Psoas muscle (tissue), 8 donors: Measurements from ENCODE around the gene DYNLT4. TPM values are rescaled to one million over a fixed set of nuclear protein-coding genes. Genes with fewer than 3 reads are reported as not detected.

ENCODE experiments used
- ATAC-seq, 4 donors: fragments of 200-7000 bp; cut with Tn5 transposase; one replicate each; pipeline ENCODE4 v1.9.1; 2020; ENCODE audit warnings: moderate library complexity in 3 of 4, mild to moderate bottlenecking in 2 of 4
- DNase-seq, 2 donors: peaks; one replicate each; pipeline ENCODE4 v3.0.0-alpha.2; 2020
- H3K27ac ChIP-seq: fragments of 200-600 bp; one replicate; pipeline ENCODE4 v1.8.0; 2022
- H3K27me3 ChIP-seq, 3 donors: fragments of 200-600 bp in 1 of 3; one replicate each; pipeline versions ENCODE4 v1.6.1 to v1.8.0; 2013 to 2022; ENCODE audit warnings: low read length in 2 of 3, mild to moderate bottlenecking in 2 of 3, moderate library complexity in 1 of 3; ENCODE audit not compliant: insufficient read depth in 3 of 3
- H3K36me3 ChIP-seq, 2 donors: fragments of 200-600 bp in 1 of 2; one replicate each; pipeline versions ENCODE4 v1.6.1 to v1.8.0; 2013 to 2022; ENCODE audit warnings: low read depth in 1 of 2, mild to moderate bottlenecking in 1 of 2, moderate library complexity in 1 of 2; ENCODE audit not compliant: insufficient read depth in 1 of 2
- H3K4me1 ChIP-seq: fragments of 200-600 bp; one replicate; pipeline ENCODE4 v1.8.0; 2022
- H3K4me3 ChIP-seq: fragments of 200-600 bp; one replicate; pipeline ENCODE4 v1.8.0; 2022; ENCODE audit warnings: mild to moderate bottlenecking
- H3K9me3 ChIP-seq: fragments of 200-600 bp; one replicate; pipeline ENCODE4 v1.8.0; 2022
- CTCF ChIP-seq: fragments of 200-600 bp; IDR thresholded peaks from one replicate; pipeline ENCODE4 v1.8.0; 2022; ENCODE audit warnings: antibody characterized with exemption
- WGBS, 3 donors: extraction: QIAGEN DNeasy Blood & Tissue Kit; methylation state at CpG; one replicate each; pipeline versions ENCODE4 v1.1.6 to v1.1.7; 2013; 5-methylcytosine and 5-hydroxymethylcytosine counted together
- intact Hi-C, 2 donors: fragments of 100-400 bp; cut with DNase I; formaldehyde crosslinking; loops; one replicate each; pipeline versions ENCODE4 v1.11.0 to v1.14.2; 2022
- polyA plus RNA-seq, 3 donors: library from polyadenylated mRNA; stranded (reverse); fragments of 200-250 nt; gene quantifications; one replicate each; pipeline ENCODE4 v1.2.3, GENCODE V29; 2013
- total RNA-seq, 4 donors: library from RNA; stranded (reverse); fragmentation: NEBNext Ultra II Directional in 2 of 4; extraction: Animal tissue kit (Norgen Biotek cat#: 25700) in 2 of 4; gene quantifications; one replicate each; pipeline versions ENCODE4 v1.2.1 to v1.2.4, GENCODE V29; 2021 to 2023
- donor health status: healthy with polysubstance abuse.
- donor health status: DM: no; HTN: no; CAD: no; lungs with moderate emphysema.
- donor health status: Bipolar disorder and iron deficiency.
- donor health status: healthy.
- donor health status: DM: yes; HTN: yes; CAD: no.
- donor health status: DM: no; HTN: no; CAD: no.
- donor health status: DM: no; HTN: no; CAD: no.
- donor health status: DM: yes; HTN: yes; CAD: no.

Gene DYNLT4
- total and polyA plus RNA-seq, 7 donors = 0.06 to 0.59 (median 0.32) TPM; not detected in 2

GRCh38 chr1:44760876-44761275, 46.3 kb downstream of the DYNLT4 start:
- H3K4me3 ChIP-seq = no peak overlapping the region
- no peak overlapping the region for H3K27ac ChIP-seq
- WGBS, 3 donors = 67 to 80% (median 78%) methylated on average over 3 of the region's 3 CpGs
- no peaks in the 10 kb centered on the region for H3K9me3 ChIP-seq
- TF ChIP-seq CTCF = no peak
- DNase-seq (no peak), ATAC-seq (no peak)
- H3K27me3 ChIP-seq = no peaks in the 10 kb centered on the region
- H3K4me1 ChIP-seq = no peaks in the 10 kb centered on the region
- H3K36me3 ChIP-seq = no peaks in the 10 kb centered on the region
- intact Hi-C loops = no loop called here

GRCh38 chr1:44759077-44759476, 48.1 kb downstream of the DYNLT4 start:
- Histone ChIP-seq H3K27ac (no peak overlapping the region), H3K36me3 (no peaks in the 10 kb centered on the region), H3K4me3 (no peak overlapping the region), H3K27me3 (no peaks in the 10 kb centered on the region), H3K9me3 (no peaks in the 10 kb centered on the region), H3K4me1 (no peaks in the 10 kb centered on the region)
- intact Hi-C loops = no loop called here
- ATAC-seq (peak in 3 of 4 donors; percentile 13 to 48 (median 31)), DNase-seq (no peak)
- 55 to 62% (median 58%) methylated on average over 11 of the region's 11 CpGs for WGBS, 3 donors
- no peak for TF ChIP-seq CTCF

DNA sequence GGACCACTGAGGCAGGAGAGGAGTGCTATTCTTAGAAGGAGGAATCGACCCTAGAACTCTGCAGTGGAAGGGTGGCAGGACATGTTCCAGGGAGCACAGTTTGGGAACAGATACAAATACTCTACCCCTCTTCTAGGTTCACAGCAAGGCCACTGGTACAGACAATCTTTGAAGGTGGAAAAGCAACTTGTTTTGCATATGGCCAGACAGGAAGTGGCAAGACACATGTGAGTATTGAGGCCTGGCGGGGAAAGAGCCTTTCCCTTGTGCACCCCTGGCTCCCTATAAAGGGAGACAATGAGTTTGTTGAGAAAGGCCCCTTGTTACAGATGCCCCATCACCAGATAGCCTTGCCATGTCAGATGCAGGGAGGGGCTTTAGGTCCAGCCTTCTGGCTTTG, 49.7 kb downstream of the DYNLT4 start:
- intact Hi-C loops = no loop called here
- TF ChIP-seq CTCF = no peak
- WGBS, 3 donors = 93 to 100% (median 98%) methylated on average over 2 of the region's 2 CpGs
- DNase-seq = no peak
- Histone ChIP-seq H3K4me3 (no peak overlapping the region), H3K27ac (no peak overlapping the region), H3K9me3 (no peaks in the 10 kb centered on the region), H3K36me3 (no peaks in the 10 kb centered on the region), H3K27me3 (no peaks in the 10 kb centered on the region), H3K4me1 (no peaks in the 10 kb centered on the region)
- ATAC-seq = no peak

Other genes with a start within 250 kb of the DYNLT4 start
- 1 to 10 TPM; 3.9 to 7.7 (median 6.3) TPM for gene TMEM53, start 132.9 kb downstream of the DYNLT4 start, total RNA-seq
- 1 to 10 TPM; 2.4 to 6.2 (median 4.2) TPM for gene TMEM53, start 132.9 kb downstream of the DYNLT4 start, polyA plus RNA-seq
- under 1 TPM in 3 of 4 donors, not detected in 1; 0.59 to 0.82 (median 0.64) TPM for gene ARMH1, start 132.6 kb downstream of the DYNLT4 start, total RNA-seq
- gene ARMH1, start 132.6 kb downstream of the DYNLT4 start, polyA plus RNA-seq = under 1 TPM; 0.08 to 0.74 (median 0.26) TPM
- not detected for gene RNU5D-1, start 76.2 kb downstream of the DYNLT4 start, total RNA-seq
- not detected for gene RNU5D-1, start 76.2 kb downstream of the DYNLT4 start, polyA plus RNA-seq
- under 1 TPM; 0.26 to 0.97 (median 0.59) TPM for gene KIF2C, start 67.5 kb downstream of the DYNLT4 start, total RNA-seq
- 1 to 10 TPM in 1 of 3 donors, under 1 TPM in 2; 0.23 to 1.2 (median 0.27) TPM for gene KIF2C, start 67.5 kb downstream of the DYNLT4 start, polyA plus RNA-seq
- 1,000 to 10,000 TPM in 2 of 4 donors, 100 to 1,000 TPM in 2; 935 to 1,269 (median 1,066) TPM for gene RPS8, start 31.8 kb downstream of the DYNLT4 start, total RNA-seq
- gene RPS8, start 31.8 kb downstream of the DYNLT4 start, polyA plus RNA-seq = 1,000 to 10,000 TPM; 1,193 to 2,158 (median 1,436) TPM
- not detected for gene BEST4, start 19.2 kb downstream of the DYNLT4 start, total RNA-seq
- under 1 TPM in 1 of 3 donors, not detected in 2; 0.08 TPM for gene BEST4, start 19.2 kb downstream of the DYNLT4 start, polyA plus RNA-seq
- gene PLK3, start 7.0 kb downstream of the DYNLT4 start, total RNA-seq = 1 to 10 TPM; 3.7 to 7.1 (median 4.7) TPM
- 1 to 10 TPM; 3.0 to 8.3 (median 3.5) TPM for gene PLK3, start 7.0 kb downstream of the DYNLT4 start, polyA plus RNA-seq
- 1 to 10 TPM in 3 of 4 donors, under 1 TPM in 1; 0.76 to 1.8 (median 1.3) TPM for gene BTBD19, start 1.2 kb upstream of the DYNLT4 start, total RNA-seq
- 1 to 10 TPM in 2 of 3 donors, under 1 TPM in 1; 0.35 to 1.4 (median 1.2) TPM for gene BTBD19, start 1.2 kb upstream of the DYNLT4 start, polyA plus RNA-seq
- 1 to 10 TPM in 1 of 4 donors, under 1 TPM in 3; 0.12 to 1.0 (median 0.36) TPM for gene PTCH2, start 35.9 kb upstream of the DYNLT4 start, total RNA-seq
- gene PTCH2, start 35.9 kb upstream of the DYNLT4 start, polyA plus RNA-seq = under 1 TPM; 0.31 to 0.55 (median 0.35) TPM
- 10 to 100 TPM; 40.3 to 52.3 (median 45.3) TPM for gene EIF2B3, start 179.2 kb upstream of the DYNLT4 start, total RNA-seq
- 10 to 100 TPM; 36.9 to 52.7 (median 43.3) TPM for gene EIF2B3, start 179.2 kb upstream of the DYNLT4 start, polyA plus RNA-seq
- 10 to 100 TPM; 34.0 to 55.3 (median 43.9) TPM for gene HECTD3, start 204.0 kb upstream of the DYNLT4 start, total RNA-seq
- gene HECTD3, start 204.0 kb upstream of the DYNLT4 start, polyA plus RNA-seq = 10 to 100 TPM; 35.1 to 42.2 (median 36.3) TPM
- 10 to 100 TPM; 50.4 to 79.6 (median 66.6) TPM for gene UROD, start 204.9 kb upstream of the DYNLT4 start, total RNA-seq
- gene UROD, start 204.9 kb upstream of the DYNLT4 start, polyA plus RNA-seq = 10 to 100 TPM; 51.2 to 77.6 (median 57.2) TPM